CD8-positive, alpha-beta memory T cell (primary cell): Measurements from ENCODE around the gene ALG14. TPM values are rescaled to one million over a fixed set of nuclear protein-coding genes. Genes with fewer than 3 reads are reported as not detected.
A peak's percentile ranks its signal among the peaks of the same experiment; 100 is the strongest.

ENCODE experiments used
- CTCF ChIA-PET: fragments of 350-600 bp; sonication (Branson Sonifier 250); formaldehyde crosslinking; loops from one replicate; lab custom pipeline; 2021; ENCODE audit warnings: antibody characterized with exemption; lab: Charles Lee
- POLR2A ChIA-PET: fragments of 350-600 bp; sonication (Branson Sonifier 250); formaldehyde crosslinking; loops from one replicate; lab custom pipeline; 2021; ENCODE audit warnings: antibody characterized with exemption; lab: Charles Lee
- DNase-seq, 5 donors: peaks; one replicate each; pipeline versions ENCODE4 v3.0.0 to v3.0.0-alpha.2; 2020 to 2022; ENCODE audit warnings: mixed read lengths in 1 of 5
- H3K27ac ChIP-seq: one replicate; pipeline ENCODE4 v1.7.0; 2013; ENCODE audit warnings: low read depth, mild to moderate bottlenecking, low read length, moderate library complexity
- H3K27me3 ChIP-seq: 2 replicates; pipeline ENCODE4 v1.7.0; 2013; ENCODE audit warnings: low read length, mild to moderate bottlenecking; ENCODE audit not compliant: insufficient read depth, poor library complexity, severe bottlenecking
- H3K36me3 ChIP-seq: 2 replicates; pipeline ENCODE4 v1.7.0; 2013; ENCODE audit warnings: mild to moderate bottlenecking, low read length, moderate library complexity; ENCODE audit not compliant: insufficient read depth
- H3K4me1 ChIP-seq: 2 replicates; pipeline ENCODE4 v1.7.0; 2013; ENCODE audit warnings: mild to moderate bottlenecking, low read length, moderate library complexity; ENCODE audit not compliant: insufficient read depth
- H3K4me3 ChIP-seq: 2 replicates; pipeline ENCODE4 v1.7.0; 2013; ENCODE audit warnings: mild to moderate bottlenecking, low read length
- H3K9me3 ChIP-seq: 2 replicates; pipeline ENCODE4 v1.7.0; 2013; ENCODE audit warnings: mild to moderate bottlenecking, low read length
- H3K27ac Mint-ChIP-seq, 8 donors: one replicate each; pipeline ENCODE4 v1.8.0; 2020 to 2021; ENCODE audit warnings: mixed read lengths in 8 of 8, mild to moderate bottlenecking in 6 of 8, inconsistent platforms in 3 of 8, moderate library complexity in 3 of 8
- H3K27me3 Mint-ChIP-seq, 2 donors: one replicate each; pipeline ENCODE4 v1.8.0; 2020 to 2021; ENCODE audit warnings: mixed read lengths in 2 of 2, mild to moderate bottlenecking in 1 of 2, moderate library complexity in 1 of 2
- H3K36me3 Mint-ChIP-seq, 3 donors: one replicate each; pipeline ENCODE4 v1.8.0; 2020 to 2021; ENCODE audit warnings: mixed read lengths in 3 of 3, inconsistent platforms in 1 of 3, mild to moderate bottlenecking in 1 of 3
- H3K4me1 Mint-ChIP-seq, 3 donors: one replicate each; pipeline ENCODE4 v1.8.0; 2020 to 2021; ENCODE audit warnings: mixed read lengths in 3 of 3, inconsistent platforms in 1 of 3, mild to moderate bottlenecking in 1 of 3
- H3K4me3 Mint-ChIP-seq, 7 donors: one replicate each; pipeline ENCODE4 v1.8.0; 2020 to 2021; ENCODE audit warnings: mixed read lengths in 7 of 7, mild to moderate bottlenecking in 6 of 7, moderate library complexity in 4 of 7, inconsistent platforms in 2 of 7
- H3K9me3 Mint-ChIP-seq, 5 donors: one replicate each; pipeline ENCODE4 v1.8.0; 2020 to 2022; ENCODE audit warnings: mixed read lengths in 5 of 5, mild to moderate bottlenecking in 3 of 5, moderate library complexity in 2 of 5, inconsistent platforms in 1 of 5
- polyA plus RNA-seq: library from polyadenylated mRNA; unstranded; fragments of 300-500 nt; fragmentation: Illumina TruSeq; gene quantifications from one replicate; pipeline ENCODE4 v1.2.3, GENCODE V29; 2021
- total RNA-seq, 2 experiments: library from RNA; stranded (reverse); gene quantifications; one replicate each; pipeline ENCODE4 v1.2.3, GENCODE V29; 2021

Gene ALG14
- total and polyA plus RNA-seq, 3 experiments from 2014 or later = 4.4 to 6.8 (median 4.6) TPM

DNA sequence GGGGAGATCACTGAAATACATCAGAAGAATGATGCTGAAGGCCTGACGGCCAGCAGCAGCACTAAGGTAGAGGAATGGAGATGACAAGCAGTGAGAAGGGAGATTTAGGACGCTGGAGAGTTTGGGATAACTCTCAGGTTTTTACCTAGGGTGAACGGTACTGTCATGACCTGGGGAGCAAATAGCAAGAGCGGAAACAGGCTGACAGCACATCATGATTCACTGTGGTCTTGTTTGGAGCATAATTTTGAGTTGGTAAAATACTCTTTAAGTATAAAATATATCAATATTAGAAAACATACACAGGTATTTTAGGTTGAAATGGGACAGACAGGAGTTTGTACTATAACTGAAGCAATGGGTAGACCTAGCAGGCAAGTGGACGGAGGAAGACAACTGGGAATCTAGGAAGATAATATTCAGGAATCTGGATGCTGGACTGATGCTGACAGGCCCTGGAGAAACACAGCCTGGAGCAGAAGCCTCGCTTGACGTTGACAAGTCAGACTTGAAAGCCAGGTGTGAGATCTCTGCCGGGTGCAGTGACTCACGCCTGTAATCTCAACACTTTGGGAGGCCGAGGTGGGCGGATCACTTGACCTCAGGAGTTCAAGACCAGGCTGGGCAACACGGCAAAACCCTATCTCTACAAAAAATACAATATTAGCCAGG lies 33.3 kb downstream of the ALG14 start:
- H3K4me3 Mint-ChIP-seq = no peak overlapping the region
- ChIA-PET POLR2A (no interaction called here), CTCF (interaction anchor here (2.7 kb wide), 1 partner anchor 185 kb away, joined by 27 read pairs; no protein-coding TSS in a partner anchor)
- Histone ChIP-seq H3K27me3 (no peaks in the 10 kb centered on the region), H3K4me3 (no peak overlapping the region), H3K36me3 (no peaks in the 10 kb centered on the region), H3K4me1 (no peaks in the 10 kb centered on the region), H3K9me3 (no peaks in the 10 kb centered on the region), H3K27ac (no peak overlapping the region)
- H3K4me1 Mint-ChIP-seq = no peaks in the 10 kb centered on the region
- no peaks in the 10 kb centered on the region for H3K27me3 Mint-ChIP-seq
- H3K36me3 Mint-ChIP-seq = peaks cover 0 to 4% (median 0%) of the 10 kb centered on the region in 3 donors
- H3K27ac Mint-ChIP-seq = peak overlapping the region in 1 of 8 donors; percentile 59
- no peak for DNase-seq
- H3K9me3 Mint-ChIP-seq = no peaks in the 10 kb centered on the region

- no peak for DNase-seq
- H3K9me3 ChIP-seq = no peaks in the 10 kb centered on the region
- H3K27ac ChIP-seq = no peak overlapping the region
- H3K4me1 ChIP-seq = no peaks in the 10 kb centered on the region
- H3K36me3 ChIP-seq = no peaks in the 10 kb centered on the region
- CTCF ChIA-PET = no interaction called here
- Mint-ChIP-seq H3K27me3 (no peaks in the 10 kb centered on the region), H3K36me3 (peaks cover 0 to 11% (median 4%) of the 10 kb centered on the region in 3 donors), H3K4me3 (no peak overlapping the region), H3K27ac (no peak overlapping the region), H3K4me1 (no peaks in the 10 kb centered on the region), H3K9me3 (no peaks in the 10 kb centered on the region)
- H3K27me3 ChIP-seq = no peaks in the 10 kb centered on the region
- no peak overlapping the region for H3K4me3 ChIP-seq
- POLR2A ChIA-PET = no interaction called here
These were observed 37.2 kb downstream of the ALG14 start for GRCh38 chr1:95035536-95035935.

DNA sequence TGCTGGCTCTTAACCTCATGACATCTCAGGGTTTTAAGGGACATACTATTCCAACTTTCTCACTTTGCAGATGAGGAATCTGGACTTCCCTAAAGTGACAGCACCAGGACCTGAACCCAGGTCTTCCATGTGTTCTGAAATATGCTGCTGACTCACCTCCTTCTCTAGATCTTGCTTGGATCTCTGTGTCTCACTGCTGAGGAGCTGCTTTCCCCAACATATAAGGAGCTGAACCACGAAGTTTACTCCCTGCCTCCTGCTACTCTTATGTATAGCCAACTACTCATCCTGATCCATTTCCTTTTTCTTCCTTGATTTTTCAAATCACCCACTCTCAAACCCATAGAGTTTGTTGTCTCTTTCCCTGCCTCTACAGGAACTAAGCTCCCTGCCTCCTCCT lies 38.2 kb downstream of the ALG14 start:
- Mint-ChIP-seq H3K27ac (no peak overlapping the region), H3K36me3 (peaks cover 0 to 10% (median 4%) of the 10 kb centered on the region in 3 donors), H3K4me1 (no peaks in the 10 kb centered on the region), H3K4me3 (no peak overlapping the region), H3K27me3 (no peaks in the 10 kb centered on the region), H3K9me3 (no peaks in the 10 kb centered on the region)
- no peak for DNase-seq
- no peaks in the 10 kb centered on the region for H3K4me1 ChIP-seq
- H3K4me3 ChIP-seq = no peak overlapping the region
- no peaks in the 10 kb centered on the region for H3K36me3 ChIP-seq
- H3K27me3 ChIP-seq = no peaks in the 10 kb centered on the region
- ChIA-PET CTCF (interaction anchor here (1.5 kb wide), 2 partner anchors 9 to 180 kb away, joined by 5 read pairs; no protein-coding TSS in a partner anchor), POLR2A (no interaction called here)
- no peak overlapping the region for H3K27ac ChIP-seq
- no peaks in the 10 kb centered on the region for H3K9me3 ChIP-seq

DNA sequence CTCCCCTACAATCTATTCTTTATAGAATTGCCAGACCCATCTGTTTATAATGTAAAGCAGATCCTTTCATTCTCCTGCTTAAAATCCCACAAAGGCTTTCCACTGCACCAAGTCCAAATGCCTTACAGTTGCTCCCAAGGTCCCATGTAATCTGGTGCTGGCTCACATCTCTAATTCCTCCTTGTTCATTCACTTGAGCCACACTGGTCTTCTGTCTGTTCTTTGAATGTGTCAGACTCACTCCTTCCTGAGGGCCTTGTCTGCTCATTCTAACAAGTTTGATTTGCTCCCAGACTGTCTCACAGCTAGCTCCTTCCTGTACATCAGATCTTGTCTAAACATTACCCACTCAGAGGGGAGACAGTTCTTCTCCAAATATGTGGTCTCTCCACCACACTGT lies 38.9 kb downstream of the ALG14 start:
- Histone ChIP-seq H3K4me3 (no peak overlapping the region), H3K27me3 (no peaks in the 10 kb centered on the region), H3K27ac (no peak overlapping the region), H3K9me3 (no peaks in the 10 kb centered on the region), H3K4me1 (no peaks in the 10 kb centered on the region), H3K36me3 (no peaks in the 10 kb centered on the region)
- no peaks in the 10 kb centered on the region for H3K27me3 Mint-ChIP-seq
- peaks cover 1 to 9% (median 7%) of the 10 kb centered on the region in 3 donors for H3K36me3 Mint-ChIP-seq
- no peak overlapping the region for H3K4me3 Mint-ChIP-seq
- no peak for DNase-seq
- ChIA-PET POLR2A (no interaction called here), CTCF (interaction anchor here (1.5 kb wide), 2 partner anchors 10 to 179 kb away, joined by 5 read pairs; no protein-coding TSS in a partner anchor)
- no peaks in the 10 kb centered on the region for H3K9me3 Mint-ChIP-seq
- H3K27ac Mint-ChIP-seq = no peak overlapping the region
- no peaks in the 10 kb centered on the region for H3K4me1 Mint-ChIP-seq

DNA sequence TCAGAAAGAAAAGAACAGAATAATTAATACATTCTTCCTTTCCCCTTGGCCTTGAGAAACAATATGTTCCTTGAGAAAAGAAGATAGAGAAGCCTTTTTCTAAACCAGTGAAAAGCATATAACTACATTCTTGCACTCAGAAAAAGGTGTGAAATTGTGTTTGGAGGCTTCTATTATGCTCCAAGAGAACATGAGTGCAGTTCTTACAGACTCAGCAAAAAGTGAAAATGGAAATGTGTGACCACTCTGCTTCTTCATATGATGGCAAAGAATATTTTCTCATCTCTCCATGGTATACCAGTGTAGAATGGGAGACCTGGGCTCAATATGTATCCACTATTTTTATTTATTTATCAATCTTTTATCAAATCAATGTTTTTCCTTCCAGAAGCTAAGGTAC lies 43.2 kb downstream of the ALG14 start:
- Mint-ChIP-seq H3K36me3 (peaks cover 12 to 34% (median 15%) of the 10 kb centered on the region in 3 donors), H3K4me3 (no peak overlapping the region), H3K27me3 (no peaks in the 10 kb centered on the region), H3K4me1 (no peaks in the 10 kb centered on the region), H3K9me3 (no peaks in the 10 kb centered on the region), H3K27ac (no peak overlapping the region)
- no peaks in the 10 kb centered on the region for H3K9me3 ChIP-seq
- ChIA-PET CTCF (interaction anchor here (1.2 to 2.4 kb wide), 2 partner anchors 14 to 175 kb away, joined by 4 to 7 read pairs; no protein-coding TSS in a partner anchor), POLR2A (no interaction called here)
- H3K4me3 ChIP-seq = no peak overlapping the region
- H3K27me3 ChIP-seq = no peaks in the 10 kb centered on the region
- no peak for DNase-seq
- H3K4me1 ChIP-seq = no peaks in the 10 kb centered on the region
- H3K36me3 ChIP-seq = no peaks in the 10 kb centered on the region
- no peak overlapping the region for H3K27ac ChIP-seq

GRCh38 chr1:95028954-95029353 lies 43.8 kb downstream of the ALG14 start:
- Histone ChIP-seq H3K36me3 (no peaks in the 10 kb centered on the region), H3K4me3 (no peak overlapping the region), H3K4me1 (no peaks in the 10 kb centered on the region), H3K27me3 (no peaks in the 10 kb centered on the region), H3K27ac (no peak overlapping the region), H3K9me3 (no peaks in the 10 kb centered on the region)
- Mint-ChIP-seq H3K27me3 (no peaks in the 10 kb centered on the region), H3K9me3 (no peaks in the 10 kb centered on the region), H3K36me3 (peaks cover 12 to 38% (median 15%) of the 10 kb centered on the region in 3 donors), H3K4me1 (no peaks in the 10 kb centered on the region), H3K4me3 (no peak overlapping the region), H3K27ac (no peak overlapping the region)
- no peak for DNase-seq
- ChIA-PET CTCF (interaction anchor here (0.6 to 2.4 kb wide), 2 partner anchors 15 to 175 kb away, joined by 3 to 7 read pairs; no protein-coding TSS in a partner anchor), POLR2A (no interaction called here)

DNA sequence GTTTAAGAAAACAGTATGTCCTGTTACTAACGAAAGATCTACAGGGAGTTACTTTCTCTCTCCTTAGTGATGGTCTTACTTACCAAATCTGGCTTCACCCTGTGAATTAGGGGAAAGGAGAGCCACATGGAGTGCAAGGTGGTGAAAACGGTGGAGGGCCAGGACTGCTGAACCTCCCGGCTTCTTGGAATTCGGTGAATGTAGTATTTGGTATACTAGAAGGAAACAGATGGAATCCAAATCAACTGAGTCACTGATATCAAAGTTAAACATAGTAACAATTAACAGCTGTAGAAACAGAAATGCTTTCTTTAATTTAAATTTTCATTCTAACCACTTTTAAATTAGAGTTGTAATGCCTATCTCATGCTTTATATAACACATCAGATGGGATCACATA lies 45.7 kb downstream of the ALG14 start:
- Histone ChIP-seq H3K4me3 (no peak overlapping the region), H3K36me3 (no peaks in the 10 kb centered on the region), H3K27ac (no peak overlapping the region), H3K27me3 (no peaks in the 10 kb centered on the region), H3K9me3 (no peaks in the 10 kb centered on the region), H3K4me1 (no peaks in the 10 kb centered on the region)
- no peak for DNase-seq
- Mint-ChIP-seq H3K4me1 (no peaks in the 10 kb centered on the region), H3K36me3 (peaks cover 12 to 38% (median 15%) of the 10 kb centered on the region in 3 donors), H3K4me3 (no peak overlapping the region), H3K27me3 (no peaks in the 10 kb centered on the region), H3K27ac (no peak overlapping the region), H3K9me3 (no peaks in the 10 kb centered on the region)
- POLR2A ChIA-PET = no interaction called here
- CTCF ChIA-PET = no interaction called here

DNA sequence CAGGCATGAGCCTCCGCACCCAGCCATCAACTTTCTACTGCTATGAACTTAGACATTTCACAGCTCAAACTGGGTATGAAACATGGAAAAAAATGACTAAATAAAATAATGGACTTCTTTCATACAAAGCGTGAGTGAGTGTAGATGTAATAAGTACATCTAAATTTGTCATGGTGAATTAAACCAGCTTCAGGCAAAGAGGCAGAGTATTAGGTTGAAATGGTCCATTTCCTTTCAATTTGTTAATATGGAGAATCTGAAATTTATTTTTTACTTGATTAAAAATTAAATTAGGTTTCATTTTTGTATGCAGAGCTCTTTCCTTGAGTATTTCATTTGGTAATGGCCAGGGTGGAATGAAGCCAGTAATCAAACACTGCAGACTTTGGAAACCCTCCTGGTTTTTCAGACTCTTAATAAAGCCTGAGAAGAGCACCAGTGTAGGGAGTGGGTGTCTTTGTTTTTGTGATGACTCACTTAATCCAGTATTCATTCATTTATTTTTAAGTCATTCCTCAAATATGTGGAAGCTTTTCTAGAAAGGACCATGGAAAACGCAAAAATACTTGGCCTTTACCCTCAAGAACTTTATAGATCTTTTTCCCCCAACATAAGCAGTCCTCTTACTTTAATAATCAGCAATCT lies 49.2 kb downstream of the ALG14 start:
- Mint-ChIP-seq H3K27me3 (no peaks in the 10 kb centered on the region), H3K4me3 (no peak overlapping the region), H3K9me3 (no peaks in the 10 kb centered on the region), H3K36me3 (peaks cover 8 to 33% (median 14%) of the 10 kb centered on the region in 3 donors), H3K27ac (no peak overlapping the region), H3K4me1 (no peaks in the 10 kb centered on the region)
- ChIA-PET POLR2A (no interaction called here), CTCF (interaction anchor here (1.2 to 1.6 kb wide), 2 partner anchors 10 to 20 kb away, joined by 3 to 7 read pairs; no protein-coding TSS in a partner anchor)
- no peaks in the 10 kb centered on the region for H3K4me1 ChIP-seq
- H3K27me3 ChIP-seq = no peaks in the 10 kb centered on the region
- no peak overlapping the region for H3K4me3 ChIP-seq
- no peaks in the 10 kb centered on the region for H3K36me3 ChIP-seq
- DNase-seq = no peak
- no peaks in the 10 kb centered on the region for H3K9me3 ChIP-seq
- no peak overlapping the region for H3K27ac ChIP-seq
